ENCODE results near the gene DLGAP1.

The DLGAP1 gene

DNA sequence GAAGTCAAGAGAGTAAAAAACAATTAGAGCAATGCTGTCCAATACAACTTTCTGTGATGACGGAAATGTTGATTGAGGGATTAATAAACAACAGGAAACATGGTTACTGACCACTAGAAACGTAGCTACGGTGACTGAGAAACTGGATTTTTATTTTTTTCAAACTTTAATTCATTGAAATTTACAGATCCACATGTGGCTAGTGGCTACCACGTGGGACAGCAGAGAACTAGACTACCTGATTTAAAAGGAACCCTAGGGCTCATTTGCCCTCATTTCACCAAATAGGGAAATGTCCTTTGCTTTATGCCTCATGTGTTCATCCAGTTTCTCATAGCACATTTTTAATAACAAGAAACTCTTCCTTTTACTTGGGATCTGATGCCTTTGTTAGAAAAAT, 592.1 kb downstream of the DLGAP1 start:
- H3K27ac ChIP-seq (ENCODE audit: low read depth, low read length): no peak overlapping the region
- no peak overlapping the region for H3K4me3 ChIP-seq (ENCODE audit: low read depth in 1 of 5, low read length in 5 of 5)
- H3K36me3 ChIP-seq (ENCODE audit: control insufficient read depth in 5 of 5, insufficient read depth in 5 of 5, low read length in 5 of 5): no peaks in the 10 kb centered on the region
- no peaks in the 10 kb centered on the region for H3K9me3 ChIP-seq (ENCODE audit: control insufficient read depth in 5 of 5, low read length in 5 of 5)
- no peak overlapping the region for H3K9ac ChIP-seq (ENCODE audit: low read length in 5 of 5)
- no peaks in the 10 kb centered on the region for H3K27me3 ChIP-seq (ENCODE audit: control insufficient read depth in 5 of 5, insufficient read depth in 4 of 5, low read length in 5 of 5)
- no peaks in the 10 kb centered on the region for H3K4me1 ChIP-seq (ENCODE audit: control insufficient read depth in 5 of 5, insufficient read depth in 5 of 5, low read length in 5 of 5)

- no peak overlapping the region for H3K27ac ChIP-seq (ENCODE audit: low read depth, low read length)
- no peak overlapping the region for H3K9ac ChIP-seq (ENCODE audit: low read length in 5 of 5)
- H3K4me1 ChIP-seq (ENCODE audit: control insufficient read depth in 5 of 5, insufficient read depth in 5 of 5, low read length in 5 of 5): no peaks in the 10 kb centered on the region
- H3K27me3 ChIP-seq (ENCODE audit: control insufficient read depth in 5 of 5, insufficient read depth in 4 of 5, low read length in 5 of 5): no peaks in the 10 kb centered on the region
- no peak overlapping the region for H3K4me3 ChIP-seq (ENCODE audit: low read depth in 1 of 5, low read length in 5 of 5)
- no peaks in the 10 kb centered on the region for H3K36me3 ChIP-seq (ENCODE audit: control insufficient read depth in 5 of 5, insufficient read depth in 5 of 5, low read length in 5 of 5)
- no peaks in the 10 kb centered on the region for H3K9me3 ChIP-seq (ENCODE audit: control insufficient read depth in 5 of 5, low read length in 5 of 5)
Observed at GRCh38 chr18:3861495-3861894, 593.6 kb downstream of the DLGAP1 start.

DNA sequence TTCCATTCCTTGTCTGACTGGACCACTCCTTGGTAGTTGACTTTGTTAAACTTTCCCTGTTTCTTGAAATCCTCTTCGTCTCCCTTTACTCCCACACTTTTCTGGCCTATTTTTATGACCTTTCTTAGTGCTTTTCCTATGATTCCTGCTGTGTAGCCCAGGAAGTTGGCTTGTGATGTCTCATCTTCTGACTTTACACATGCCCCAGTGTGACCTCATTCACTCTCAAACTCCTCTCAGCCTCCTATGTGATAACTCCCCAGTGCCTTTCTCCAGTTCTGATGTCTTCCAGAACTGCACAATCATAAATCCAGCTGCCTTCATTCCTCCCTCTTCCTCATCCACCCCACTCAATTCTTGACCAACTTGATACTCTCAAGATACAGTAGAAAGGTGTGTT, 597.6 kb downstream of the DLGAP1 start:
- no peak overlapping the region for H3K4me3 ChIP-seq (ENCODE audit: low read depth in 1 of 5, low read length in 5 of 5)
- H3K9ac ChIP-seq (ENCODE audit: low read length in 5 of 5): no peak overlapping the region
- H3K4me1 ChIP-seq (ENCODE audit: control insufficient read depth in 5 of 5, insufficient read depth in 5 of 5, low read length in 5 of 5): no peaks in the 10 kb centered on the region
- no peaks in the 10 kb centered on the region for H3K27me3 ChIP-seq (ENCODE audit: control insufficient read depth in 5 of 5, insufficient read depth in 4 of 5, low read length in 5 of 5)
- H3K27ac ChIP-seq (ENCODE audit: low read depth, low read length): no peak overlapping the region
- no peaks in the 10 kb centered on the region for H3K9me3 ChIP-seq (ENCODE audit: control insufficient read depth in 5 of 5, low read length in 5 of 5)
- no peaks in the 10 kb centered on the region for H3K36me3 ChIP-seq (ENCODE audit: control insufficient read depth in 5 of 5, insufficient read depth in 5 of 5, low read length in 5 of 5)

GRCh38 chr18:3855966-3856365, 599.1 kb downstream of the DLGAP1 start:
- Histone ChIP-seq H3K9me3 (ENCODE audit: control insufficient read depth in 5 of 5, low read length in 5 of 5) (no peaks in the 10 kb centered on the region), H3K4me3 (ENCODE audit: low read depth in 1 of 5, low read length in 5 of 5) (no peak overlapping the region), H3K4me1 (ENCODE audit: control insufficient read depth in 5 of 5, insufficient read depth in 5 of 5, low read length in 5 of 5) (no peaks in the 10 kb centered on the region), H3K27me3 (ENCODE audit: control insufficient read depth in 5 of 5, insufficient read depth in 4 of 5, low read length in 5 of 5) (no peaks in the 10 kb centered on the region), H3K9ac (ENCODE audit: low read length in 5 of 5) (no peak overlapping the region), H3K36me3 (ENCODE audit: control insufficient read depth in 5 of 5, insufficient read depth in 5 of 5, low read length in 5 of 5) (no peaks in the 10 kb centered on the region), H3K27ac (ENCODE audit: low read depth, low read length) (no peak overlapping the region)

GRCh38 chr18:3852321-3852720, 602.8 kb downstream of the DLGAP1 start:
- Histone ChIP-seq H3K27ac (ENCODE audit: low read depth, low read length) (no peak overlapping the region), H3K9ac (ENCODE audit: low read length in 5 of 5) (no peak overlapping the region), H3K36me3 (ENCODE audit: control insufficient read depth in 5 of 5, insufficient read depth in 5 of 5, low read length in 5 of 5) (no peaks in the 10 kb centered on the region), H3K9me3 (ENCODE audit: control insufficient read depth in 5 of 5, low read length in 5 of 5) (no peaks in the 10 kb centered on the region), H3K27me3 (ENCODE audit: control insufficient read depth in 5 of 5, insufficient read depth in 4 of 5, low read length in 5 of 5) (no peaks in the 10 kb centered on the region), H3K4me1 (ENCODE audit: control insufficient read depth in 5 of 5, insufficient read depth in 5 of 5, low read length in 5 of 5) (no peaks in the 10 kb centered on the region), H3K4me3 (ENCODE audit: low read depth in 1 of 5, low read length in 5 of 5) (no peak overlapping the region)

DNA sequence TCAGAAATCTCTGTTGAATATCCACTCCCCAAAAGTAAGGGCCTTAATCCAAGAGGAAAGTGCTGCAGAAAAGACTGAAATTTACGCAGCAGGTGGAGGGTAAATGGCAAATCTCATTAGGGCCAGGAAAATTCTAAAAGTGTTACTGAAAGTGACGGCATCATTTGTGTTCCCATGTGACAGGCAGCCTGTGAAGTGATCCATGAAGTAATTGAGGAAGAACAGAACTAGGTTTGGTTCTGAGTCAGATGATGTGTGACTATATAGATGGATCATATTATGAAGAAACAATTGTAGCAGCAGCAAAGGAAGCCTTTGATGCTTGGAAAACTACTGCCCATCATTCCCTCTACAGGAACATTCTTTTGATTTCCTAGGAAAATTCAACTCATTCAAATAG, 603.9 kb downstream of the DLGAP1 start:
- no peak overlapping the region for H3K9ac ChIP-seq (ENCODE audit: low read length in 5 of 5)
- H3K9me3 ChIP-seq (ENCODE audit: control insufficient read depth in 5 of 5, low read length in 5 of 5): no peaks in the 10 kb centered on the region
- H3K27ac ChIP-seq (ENCODE audit: low read depth, low read length): no peak overlapping the region
- no peak overlapping the region for H3K4me3 ChIP-seq (ENCODE audit: low read depth in 1 of 5, low read length in 5 of 5)
- no peaks in the 10 kb centered on the region for H3K36me3 ChIP-seq (ENCODE audit: control insufficient read depth in 5 of 5, insufficient read depth in 5 of 5, low read length in 5 of 5)
- no peaks in the 10 kb centered on the region for H3K4me1 ChIP-seq (ENCODE audit: control insufficient read depth in 5 of 5, insufficient read depth in 5 of 5, low read length in 5 of 5)
- H3K27me3 ChIP-seq (ENCODE audit: control insufficient read depth in 5 of 5, insufficient read depth in 4 of 5, low read length in 5 of 5): no peaks in the 10 kb centered on the region

DNA sequence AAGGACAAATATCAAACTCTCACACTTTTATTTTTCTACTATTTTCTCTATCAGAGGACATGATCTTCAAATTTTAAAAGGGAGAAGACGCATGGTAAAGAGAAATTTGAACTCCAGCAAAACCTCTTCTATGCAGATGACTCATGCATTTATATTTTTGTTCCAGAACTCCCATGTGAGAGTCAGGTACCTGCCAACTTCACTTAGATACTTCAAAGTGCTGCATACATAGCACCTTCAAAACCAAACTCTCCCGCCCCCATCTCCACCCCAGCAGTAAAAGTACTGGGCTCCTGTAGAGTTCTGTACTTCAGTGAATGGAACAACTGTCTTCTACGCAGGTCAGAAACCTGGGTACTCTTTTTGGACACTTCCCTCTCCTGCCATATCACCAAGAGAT, 606.8 kb downstream of the DLGAP1 start:
- Histone ChIP-seq H3K9ac (ENCODE audit: low read length in 5 of 5) (no peak overlapping the region), H3K27me3 (ENCODE audit: control insufficient read depth in 5 of 5, insufficient read depth in 4 of 5, low read length in 5 of 5) (peaks cover 0 to 3% (median 0%) of the 10 kb centered on the region in 5 donors), H3K4me1 (ENCODE audit: control insufficient read depth in 5 of 5, insufficient read depth in 5 of 5, low read length in 5 of 5) (no peaks in the 10 kb centered on the region), H3K9me3 (ENCODE audit: control insufficient read depth in 5 of 5, low read length in 5 of 5) (no peaks in the 10 kb centered on the region), H3K4me3 (ENCODE audit: low read depth in 1 of 5, low read length in 5 of 5) (no peak overlapping the region), H3K27ac (ENCODE audit: low read depth, low read length) (no peak overlapping the region), H3K36me3 (ENCODE audit: control insufficient read depth in 5 of 5, insufficient read depth in 5 of 5, low read length in 5 of 5) (no peaks in the 10 kb centered on the region)

DNA sequence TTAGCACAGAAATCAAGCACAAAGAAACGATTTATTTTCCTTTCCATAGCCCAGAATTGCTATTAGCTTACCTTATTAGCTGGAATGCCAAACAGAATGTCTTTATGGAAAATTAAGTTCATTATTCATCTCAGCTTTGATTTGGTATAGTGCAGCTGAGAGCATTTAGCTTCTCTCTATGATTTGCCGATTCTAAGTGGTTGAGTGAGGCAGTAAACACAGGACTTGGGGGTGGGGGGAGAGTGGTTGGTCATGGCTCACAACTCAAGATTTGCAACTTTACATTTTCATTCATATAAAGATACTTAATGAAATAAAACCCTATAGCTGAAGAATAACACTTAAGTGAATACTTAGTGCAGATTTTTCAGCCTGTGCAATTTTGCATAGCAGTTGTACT, 609.9 kb downstream of the DLGAP1 start:
- Histone ChIP-seq H3K27me3 (ENCODE audit: control insufficient read depth in 5 of 5, insufficient read depth in 4 of 5, low read length in 5 of 5) (peaks cover 0 to 3% (median 0%) of the 10 kb centered on the region in 5 donors), H3K4me3 (ENCODE audit: low read depth in 1 of 5, low read length in 5 of 5) (no peak overlapping the region), H3K4me1 (ENCODE audit: control insufficient read depth in 5 of 5, insufficient read depth in 5 of 5, low read length in 5 of 5) (no peaks in the 10 kb centered on the region), H3K9ac (ENCODE audit: low read length in 5 of 5) (no peak overlapping the region), H3K9me3 (ENCODE audit: control insufficient read depth in 5 of 5, low read length in 5 of 5) (no peaks in the 10 kb centered on the region), H3K27ac (ENCODE audit: low read depth, low read length) (no peak overlapping the region), H3K36me3 (ENCODE audit: control insufficient read depth in 5 of 5, insufficient read depth in 5 of 5, low read length in 5 of 5) (no peaks in the 10 kb centered on the region)

DNA sequence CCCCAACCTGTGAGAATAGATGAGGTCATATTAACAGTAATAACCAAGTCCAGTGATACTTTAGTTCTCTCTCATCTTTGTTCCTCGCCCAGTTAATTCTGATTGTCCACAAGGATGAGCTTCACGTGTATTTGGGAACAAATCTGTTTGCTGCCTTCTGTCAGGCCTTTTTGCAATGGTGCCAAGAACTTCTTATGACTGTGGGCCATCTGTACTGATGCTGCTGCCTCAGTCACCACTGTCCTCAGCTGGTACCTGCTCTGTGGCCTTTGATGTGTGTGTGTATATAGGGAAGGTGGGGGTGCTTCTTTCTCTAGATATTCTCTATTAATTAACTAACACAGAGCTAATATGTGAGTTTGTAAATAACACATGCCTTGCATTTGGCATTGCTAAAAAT, 612.3 kb downstream of the DLGAP1 start:
- no peak overlapping the region for H3K27ac ChIP-seq (ENCODE audit: low read depth, low read length)
- peaks cover 0 to 3% (median 0%) of the 10 kb centered on the region in 5 donors for H3K27me3 ChIP-seq (ENCODE audit: control insufficient read depth in 5 of 5, insufficient read depth in 4 of 5, low read length in 5 of 5)
- H3K4me1 ChIP-seq (ENCODE audit: control insufficient read depth in 5 of 5, insufficient read depth in 5 of 5, low read length in 5 of 5): no peaks in the 10 kb centered on the region
- H3K9ac ChIP-seq (ENCODE audit: low read length in 5 of 5): no peak overlapping the region
- H3K9me3 ChIP-seq (ENCODE audit: control insufficient read depth in 5 of 5, low read length in 5 of 5): no peaks in the 10 kb centered on the region
- no peak overlapping the region for H3K4me3 ChIP-seq (ENCODE audit: low read depth in 1 of 5, low read length in 5 of 5)
- no peaks in the 10 kb centered on the region for H3K36me3 ChIP-seq (ENCODE audit: control insufficient read depth in 5 of 5, insufficient read depth in 5 of 5, low read length in 5 of 5)

DNA sequence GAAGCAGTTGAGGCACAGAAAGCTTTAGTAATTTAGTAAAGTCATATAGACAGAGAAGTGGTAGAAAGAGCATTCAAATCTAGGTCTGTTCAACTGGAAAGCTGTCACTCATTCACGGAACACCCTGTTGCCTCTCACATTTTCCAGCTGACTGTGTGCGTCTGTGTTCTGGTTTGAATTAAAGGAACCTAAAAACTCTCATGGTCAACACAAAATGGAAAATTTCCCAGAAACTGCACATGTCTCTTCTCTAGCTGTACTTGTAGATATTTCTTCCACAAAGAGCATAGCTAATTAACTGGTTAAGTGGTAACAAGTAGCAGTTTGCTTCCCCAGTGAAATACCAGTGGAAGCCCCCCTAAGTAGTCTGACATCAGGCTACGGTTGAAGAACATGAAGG, 614.3 kb downstream of the DLGAP1 start:
- Histone ChIP-seq H3K4me3 (ENCODE audit: low read depth in 1 of 5, low read length in 5 of 5) (no peak overlapping the region), H3K36me3 (ENCODE audit: control insufficient read depth in 5 of 5, insufficient read depth in 5 of 5, low read length in 5 of 5) (no peaks in the 10 kb centered on the region), H3K27ac (ENCODE audit: low read depth, low read length) (no peak overlapping the region), H3K9me3 (ENCODE audit: control insufficient read depth in 5 of 5, low read length in 5 of 5) (no peaks in the 10 kb centered on the region), H3K9ac (ENCODE audit: low read length in 5 of 5) (no peak overlapping the region), H3K4me1 (ENCODE audit: control insufficient read depth in 5 of 5, insufficient read depth in 5 of 5, low read length in 5 of 5) (no peaks in the 10 kb centered on the region), H3K27me3 (ENCODE audit: control insufficient read depth in 5 of 5, insufficient read depth in 4 of 5, low read length in 5 of 5) (peaks cover 0 to 3% (median 0%) of the 10 kb centered on the region in 5 donors)

GRCh38 chr18:3839581-3839981, 615.5 kb downstream of the DLGAP1 start:
- H3K27ac ChIP-seq (ENCODE audit: low read depth, low read length): no peak overlapping the region
- H3K36me3 ChIP-seq (ENCODE audit: control insufficient read depth in 5 of 5, insufficient read depth in 5 of 5, low read length in 5 of 5): no peaks in the 10 kb centered on the region
- H3K4me3 ChIP-seq (ENCODE audit: low read depth in 1 of 5, low read length in 5 of 5): no peak overlapping the region
- no peaks in the 10 kb centered on the region for H3K4me1 ChIP-seq (ENCODE audit: control insufficient read depth in 5 of 5, insufficient read depth in 5 of 5, low read length in 5 of 5)
- peaks cover 0 to 3% (median 0%) of the 10 kb centered on the region in 5 donors for H3K27me3 ChIP-seq (ENCODE audit: control insufficient read depth in 5 of 5, insufficient read depth in 4 of 5, low read length in 5 of 5)
- H3K9me3 ChIP-seq (ENCODE audit: control insufficient read depth in 5 of 5, low read length in 5 of 5): no peaks in the 10 kb centered on the region
- no peak overlapping the region for H3K9ac ChIP-seq (ENCODE audit: low read length in 5 of 5)
